WERI-Rb-1 (cell line): ENCODE data around the gene CTTNBP2.

Experiments
- DNase-seq: peaks from one replicate; pipeline ENCODE4 v3.0.0-alpha.2; 2020
- H3K27ac ChIP-seq: fragments of 250-450 bp; sonication (Bioruptor Pico); 2 replicates; pipeline ENCODE4 v1.5.1; 2020; ENCODE audit warnings: mild to moderate bottlenecking, moderate library complexity
- H3K27me3 ChIP-seq: fragments of 250-450 bp; sonication (Bioruptor Pico); 2 replicates; pipeline ENCODE4 v1.5.1; 2021; ENCODE audit warnings: mild to moderate bottlenecking, low read depth, moderate library complexity; ENCODE audit not compliant: insufficient read depth, severe bottlenecking
- H3K36me3 ChIP-seq: fragments of 250-450 bp; sonication (Bioruptor Pico); 2 replicates; pipeline ENCODE4 v1.5.1; 2020; ENCODE audit warnings: mild to moderate bottlenecking, moderate library complexity
- H3K4me3 ChIP-seq: 2 replicates; pipeline ENCODE4 v1.5.1; 2011; ENCODE audit warnings: low read depth, mild to moderate bottlenecking, control low read depth, low read length
- H3K9me3 ChIP-seq: fragments of 250-450 bp; sonication (Bioruptor Pico); 2 replicates; pipeline ENCODE4 v1.5.1; 2021; ENCODE audit warnings: mild to moderate bottlenecking, moderate library complexity; ENCODE audit not compliant: severe bottlenecking
- TF ChIP-seq, protein P1 (sequence below): IDR thresholded peaks from 2 replicates; pipeline ENCODE4 v1.5.1; 2011; ENCODE audit warnings: low read depth, mild to moderate bottlenecking, control low read depth, inconsistent platforms, low read length

CTTNBP2 gene

DNA sequence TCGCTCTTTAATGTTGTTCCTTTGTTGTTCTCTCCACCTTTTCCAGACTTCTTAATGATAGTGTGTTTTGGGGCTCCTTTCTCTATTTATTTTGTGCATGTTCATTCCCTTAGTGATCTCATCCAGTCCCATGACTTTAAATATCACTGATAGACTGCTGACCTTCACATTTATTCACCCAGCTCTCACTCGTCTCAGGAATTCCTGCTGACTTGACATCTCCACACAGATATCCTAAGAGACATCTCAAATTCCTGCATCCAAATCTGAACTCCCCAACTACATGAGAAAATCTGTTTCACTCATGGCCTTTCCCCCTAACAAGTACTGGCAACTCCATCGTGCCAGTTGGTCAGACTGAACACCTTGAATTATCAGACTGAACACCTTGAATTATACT is 111.2 kb downstream of the CTTNBP2 start:
- no peak for DNase-seq
- peaks cover 50% of the 10 kb centered on the region for H3K27me3 ChIP-seq
- TF ChIP-seq, protein P1, sequence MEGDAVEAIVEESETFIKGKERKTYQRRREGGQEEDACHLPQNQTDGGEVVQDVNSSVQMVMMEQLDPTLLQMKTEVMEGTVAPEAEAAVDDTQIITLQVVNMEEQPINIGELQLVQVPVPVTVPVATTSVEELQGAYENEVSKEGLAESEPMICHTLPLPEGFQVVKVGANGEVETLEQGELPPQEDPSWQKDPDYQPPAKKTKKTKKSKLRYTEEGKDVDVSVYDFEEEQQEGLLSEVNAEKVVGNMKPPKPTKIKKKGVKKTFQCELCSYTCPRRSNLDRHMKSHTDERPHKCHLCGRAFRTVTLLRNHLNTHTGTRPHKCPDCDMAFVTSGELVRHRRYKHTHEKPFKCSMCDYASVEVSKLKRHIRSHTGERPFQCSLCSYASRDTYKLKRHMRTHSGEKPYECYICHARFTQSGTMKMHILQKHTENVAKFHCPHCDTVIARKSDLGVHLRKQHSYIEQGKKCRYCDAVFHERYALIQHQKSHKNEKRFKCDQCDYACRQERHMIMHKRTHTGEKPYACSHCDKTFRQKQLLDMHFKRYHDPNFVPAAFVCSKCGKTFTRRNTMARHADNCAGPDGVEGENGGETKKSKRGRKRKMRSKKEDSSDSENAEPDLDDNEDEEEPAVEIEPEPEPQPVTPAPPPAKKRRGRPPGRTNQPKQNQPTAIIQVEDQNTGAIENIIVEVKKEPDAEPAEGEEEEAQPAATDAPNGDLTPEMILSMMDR, result no peak
- H3K36me3 ChIP-seq, result no peaks in the 10 kb centered on the region
- no peaks in the 10 kb centered on the region for H3K9me3 ChIP-seq
- no peak overlapping the region for H3K27ac ChIP-seq
- H3K4me3 ChIP-seq, result no peak overlapping the region

DNA sequence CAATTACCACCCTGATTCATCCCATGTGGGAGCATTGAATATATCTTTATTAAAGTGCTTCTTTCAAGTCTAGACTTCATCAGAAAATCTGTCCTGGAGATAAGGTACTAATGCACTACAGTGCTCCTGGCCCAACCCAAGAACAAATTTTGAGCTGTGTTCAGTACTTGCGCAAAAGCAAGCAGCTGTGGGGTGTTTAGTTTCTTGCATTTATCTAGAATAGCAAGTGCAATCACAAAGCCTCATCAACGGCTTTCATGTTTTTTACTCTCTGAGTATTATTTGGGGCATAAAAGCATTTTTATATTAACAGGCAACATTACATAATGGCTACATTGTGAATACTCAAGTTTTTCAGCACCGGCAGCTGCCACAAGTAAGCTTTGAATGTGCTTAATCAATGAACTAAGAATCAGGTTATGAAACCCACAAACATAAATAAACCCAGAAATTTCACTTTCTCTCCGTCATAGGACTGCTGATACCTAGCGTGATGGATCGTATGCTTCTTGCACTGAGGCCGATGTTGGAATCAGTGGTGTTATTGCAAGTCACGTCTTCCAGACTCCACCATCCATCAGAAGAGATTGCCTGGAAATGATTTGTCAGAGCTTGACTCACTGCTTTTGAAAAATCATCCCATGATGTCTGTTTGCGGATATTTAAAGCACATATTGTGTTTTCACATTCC is 113.1 kb downstream of the CTTNBP2 start:
- H3K36me3 ChIP-seq, result no peaks in the 10 kb centered on the region

DNA sequence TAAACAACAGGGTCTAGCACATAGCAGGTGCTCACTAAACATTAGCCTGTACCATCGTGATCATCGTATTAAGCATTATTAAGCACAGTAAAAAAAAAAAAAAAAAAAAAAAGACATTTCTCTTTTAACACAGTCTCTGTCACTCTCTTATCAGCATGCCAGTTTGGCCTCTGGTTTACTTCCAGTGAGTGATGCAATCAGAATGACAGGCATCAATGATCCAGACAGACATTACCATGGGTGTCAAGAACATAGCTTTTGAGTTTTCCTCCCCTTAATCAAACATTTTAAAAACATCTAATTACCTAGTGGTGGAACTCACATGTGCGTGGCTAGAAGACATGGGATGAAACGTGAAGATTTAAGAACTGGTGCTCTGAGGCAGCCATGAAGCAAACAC is 115.8 kb downstream of the CTTNBP2 start:
- TF ChIP-seq, protein P1, result no peak
- H3K27me3 ChIP-seq, result peaks cover 46% of the 10 kb centered on the region
- no peak for DNase-seq
- no peaks in the 10 kb centered on the region for H3K9me3 ChIP-seq
- H3K4me3 ChIP-seq, result no peak overlapping the region
- H3K27ac ChIP-seq, result no peak overlapping the region
- no peaks in the 10 kb centered on the region for H3K36me3 ChIP-seq

More for the DNA sequence above, 113.1 kb downstream of the CTTNBP2 start:
- no peak for DNase-seq
- Histone ChIP-seq H3K4me3 (no peak overlapping the region), H3K9me3 (no peaks in the 10 kb centered on the region), H3K27me3 (peaks cover 38% of the 10 kb centered on the region), H3K27ac (no peak overlapping the region)
- TF ChIP-seq, protein P1, result no peak

DNA sequence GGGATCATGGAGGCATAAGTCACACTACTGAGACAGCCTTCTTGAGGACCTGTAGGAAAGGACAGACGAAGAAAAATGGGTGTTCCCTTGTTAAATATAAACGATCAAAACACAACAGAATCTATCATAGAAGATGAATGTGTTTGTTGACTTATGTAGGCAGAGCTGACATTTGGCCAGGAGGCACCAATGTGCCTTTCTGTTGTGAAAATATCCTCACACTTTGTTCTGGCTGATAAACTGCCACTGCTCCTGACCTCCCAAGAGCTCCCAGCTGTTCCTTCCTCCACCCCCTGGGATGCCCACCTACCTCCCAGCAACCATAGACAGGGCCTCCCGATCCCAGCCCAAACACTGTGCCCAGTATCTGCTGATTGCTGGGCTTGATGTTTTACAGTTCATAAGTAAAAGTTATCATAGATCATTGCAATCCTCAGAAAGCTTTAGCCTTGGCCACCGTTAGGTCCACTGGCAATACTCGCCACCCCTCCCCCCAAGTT is 116.6 kb downstream of the CTTNBP2 start:
- no peak for DNase-seq
- no peak overlapping the region for H3K27ac ChIP-seq
- TF ChIP-seq, protein P1, result no peak

DNA sequence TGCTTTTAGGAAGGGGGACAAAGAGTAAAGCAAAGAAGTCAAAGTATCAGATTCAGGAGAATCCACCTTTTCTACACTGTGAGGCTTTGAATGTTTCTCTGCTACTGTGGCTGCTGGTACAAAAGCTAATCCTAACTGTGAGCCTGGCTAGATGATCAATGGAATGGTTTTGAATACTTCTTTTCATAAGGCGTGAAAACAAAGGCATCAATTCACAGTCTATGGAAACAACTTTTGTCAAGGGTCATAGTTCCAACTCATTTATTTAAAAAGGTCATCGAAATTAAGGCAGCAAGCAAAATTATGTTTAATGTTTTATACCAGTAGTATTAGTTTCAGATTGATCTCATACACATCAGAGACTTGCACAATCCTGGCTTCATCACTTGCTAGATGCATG is 118.1 kb downstream of the CTTNBP2 start:
- Histone ChIP-seq H3K9me3 (no peaks in the 10 kb centered on the region), H3K4me3 (no peak overlapping the region), H3K27me3 (peaks cover 52% of the 10 kb centered on the region), H3K36me3 (no peaks in the 10 kb centered on the region), H3K27ac (no peak overlapping the region)
- DNase-seq, result no peak
- TF ChIP-seq, protein P1, result no peak

More for the DNA sequence above, 116.6 kb downstream of the CTTNBP2 start:
- Histone ChIP-seq H3K36me3 (no peaks in the 10 kb centered on the region), H3K9me3 (no peaks in the 10 kb centered on the region), H3K4me3 (no peak overlapping the region), H3K27me3 (peaks cover 47% of the 10 kb centered on the region)

DNA sequence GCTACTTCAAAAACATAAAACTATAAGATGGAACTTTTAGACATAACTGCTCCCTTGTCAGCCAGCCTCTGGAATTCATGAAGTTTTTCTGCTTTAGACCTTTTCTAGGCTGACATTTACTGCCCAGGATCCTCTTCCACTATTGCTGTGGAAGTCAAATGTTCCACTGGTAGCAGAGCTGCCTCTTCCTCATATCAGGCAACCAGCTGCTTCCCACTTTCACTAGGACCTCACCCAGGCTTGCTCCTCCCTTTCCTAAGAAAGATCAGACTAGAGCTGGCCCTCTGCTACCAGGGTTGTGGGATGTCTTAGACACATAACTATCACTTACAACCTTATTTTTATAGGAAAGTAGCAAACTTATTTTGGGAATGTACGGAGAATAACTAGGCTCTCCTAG is 121.5 kb downstream of the CTTNBP2 start:
- TF ChIP-seq, protein P1, result no peak
- Histone ChIP-seq H3K27ac (no peak overlapping the region), H3K9me3 (no peaks in the 10 kb centered on the region), H3K27me3 (peaks cover 58% of the 10 kb centered on the region), H3K36me3 (no peaks in the 10 kb centered on the region), H3K4me3 (no peak overlapping the region)
- DNase-seq, result no peak
